Liver (tissue), 9 donors: ENCODE results near the gene MOV10L1. TPM values are rescaled to one million over a fixed set of nuclear protein-coding genes. Genes with fewer than 3 reads are reported as not detected.
"Not testable (repeated sequence)": the region's sequence is repeated elsewhere in the genome, so short reads cannot be mapped to it uniquely, and the experiment has no call there.

Experiments used
- DNase-seq: peaks from one replicate; pipeline ENCODE4 v3.0.0-alpha.2; 2017; ENCODE audit warnings: low spot score
- H3K27ac ChIP-seq, 2 donors: one replicate each; pipeline ENCODE4 v1.7.0; 2013; ENCODE audit warnings: inconsistent platforms in 2 of 2, low read length in 2 of 2, control low read depth in 1 of 2, low read depth in 1 of 2, mild to moderate bottlenecking in 1 of 2
- H3K27me3 ChIP-seq, 4 donors: one replicate each; pipeline versions ENCODE4 v1.6.1 to v1.7.0; 2013; ENCODE audit warnings: low read length in 3 of 4, inconsistent platforms in 1 of 4, mild to moderate bottlenecking in 1 of 4, moderate library complexity in 1 of 4; ENCODE audit not compliant: control insufficient read depth in 4 of 4, insufficient read depth in 4 of 4
- H3K36me3 ChIP-seq, 4 donors: one replicate each; pipeline versions ENCODE4 v1.6.1 to v1.7.0; 2013; ENCODE audit warnings: low read length in 3 of 4, mild to moderate bottlenecking in 3 of 4, low read depth in 1 of 4, moderate library complexity in 1 of 4; ENCODE audit not compliant: control insufficient read depth in 4 of 4, insufficient read depth in 3 of 4
- H3K4me1 ChIP-seq, 4 donors: one replicate each; pipeline versions ENCODE4 v1.6.1 to v1.7.0; 2013; ENCODE audit warnings: low read length in 3 of 4, mild to moderate bottlenecking in 3 of 4, moderate library complexity in 1 of 4; ENCODE audit not compliant: control insufficient read depth in 4 of 4, insufficient read depth in 4 of 4
- H3K4me3 ChIP-seq, 3 donors: one replicate each; pipeline versions ENCODE4 v1.6.1 to v1.7.0; 2013; ENCODE audit warnings: low read length in 3 of 3, control low read depth in 1 of 3, low read depth in 1 of 3, mild to moderate bottlenecking in 1 of 3
- H3K9ac ChIP-seq, 2 donors: one replicate each; pipeline ENCODE4 v1.7.0; 2013; ENCODE audit warnings: low read length in 2 of 2, mild to moderate bottlenecking in 2 of 2, moderate library complexity in 2 of 2, control low read depth in 1 of 2, low read depth in 1 of 2
- H3K9me3 ChIP-seq, 4 donors: one replicate each; pipeline versions ENCODE4 v1.6.1 to v1.7.0; 2013; ENCODE audit warnings: low read length in 3 of 4; ENCODE audit not compliant: control insufficient read depth in 4 of 4
- ATF3 ChIP-seq: IDR thresholded peaks from 2 replicates; pipeline ENCODE4 v1.6.1; 2016; ENCODE audit warnings: antibody characterized with exemption
- FOXA1 ChIP-seq: IDR thresholded peaks from 2 replicates; pipeline ENCODE4 v1.6.1; 2016; ENCODE audit warnings: antibody characterized with exemption
- FOXA2 ChIP-seq: IDR thresholded peaks from 2 replicates; pipeline ENCODE4 v1.6.1; 2016; ENCODE audit warnings: antibody characterized with exemption
- GABPA ChIP-seq, 2 donors: IDR thresholded peaks in 1 of 2; conservative IDR thresholded peaks in 1 of 2; 2 replicates each; pipeline ENCODE4 v1.6.1; 2016; ENCODE audit warnings: antibody characterized with exemption in 2 of 2, mild to moderate bottlenecking in 1 of 2, moderate library complexity in 1 of 2
- HNF4A ChIP-seq, 2 donors: conservative IDR thresholded peaks; 2 replicates each; pipeline ENCODE4 v1.6.1; 2016; ENCODE audit warnings: antibody characterized with exemption in 2 of 2, mild to moderate bottlenecking in 2 of 2
- JUND ChIP-seq, 2 donors: IDR thresholded peaks; 2 replicates each; pipeline ENCODE4 v1.6.1; 2016; ENCODE audit warnings: antibody characterized with exemption in 2 of 2
- MAX ChIP-seq: IDR thresholded peaks from 2 replicates; pipeline ENCODE4 v1.6.1; 2016; ENCODE audit warnings: antibody characterized with exemption
- RAD21 ChIP-seq, 2 donors: IDR thresholded peaks; 2 replicates each; pipeline ENCODE4 v1.6.1; 2016; ENCODE audit warnings: antibody characterized with exemption in 2 of 2, mild to moderate bottlenecking in 2 of 2
- RXRA ChIP-seq, 2 donors: IDR thresholded peaks; 2 replicates each; pipeline ENCODE4 v1.6.1; 2017 to 2018; ENCODE audit warnings: antibody characterized with exemption in 2 of 2, mild to moderate bottlenecking in 1 of 2
- SP1 ChIP-seq: IDR thresholded peaks from 2 replicates; pipeline ENCODE4 v1.6.1; 2018; ENCODE audit warnings: antibody characterized with exemption, mild to moderate bottlenecking
- TAF1 ChIP-seq: conservative IDR thresholded peaks from 2 replicates; pipeline ENCODE4 v1.6.1; 2016; ENCODE audit warnings: antibody characterized with exemption, mild to moderate bottlenecking
- YY1 ChIP-seq: IDR thresholded peaks from 2 replicates; pipeline ENCODE4 v1.6.1; 2016; ENCODE audit warnings: antibody characterized with exemption, mild to moderate bottlenecking
- WGBS: extraction: QIAGEN DNeasy Blood & Tissue Kit; methylation state at CpG from one replicate; pipeline ENCODE4 v1.1.7; 2013; 5-methylcytosine and 5-hydroxymethylcytosine counted together
- polyA plus RNA-seq, 2 donors: library from polyadenylated mRNA; stranded (reverse) in 1 of 2; unstranded in 1 of 2; fragments of 200-250 nt in 1 of 2; fragments of >200 nt in 1 of 2; fragmentation: Nextera tagmentation in 1 of 2; extraction: Ambion mirVana in 1 of 2; gene quantifications; one replicate each; pipeline versions ENCODE4 v1.2.1 to v1.2.3, GENCODE V29; 2013 to 2015
- total RNA-seq, 2 donors: library from RNA; depleted of rRNA; stranded (reverse); fragments of >200 nt; gene quantifications; one replicate each; pipeline ENCODE4 v1.2.3, GENCODE V29; 2014
- TF ChIP-seq, protein P1 (sequence below): IDR thresholded peaks from 2 replicates; pipeline ENCODE4 v1.6.1; 2016; ENCODE audit warnings: antibody characterized with exemption
- TF ChIP-seq, protein P2 (sequence below): IDR thresholded peaks from 2 replicates; pipeline ENCODE4 v1.6.1; 2016; ENCODE audit warnings: antibody characterized with exemption, mild to moderate bottlenecking
- TF ChIP-seq, protein P3 (sequence below): fragments of 150-350 bp; IDR thresholded peaks from 2 replicates; pipeline ENCODE4 v1.5.1; 2017; ENCODE audit warnings: improper control_type of control experiment, low read depth, low read length; ENCODE audit not compliant: missing input control
- donor health status: healthy.
- donor health status: healthy.
- donor health status: healthy.
- donor health status: healthy.
- donor health status: healthy.

The MOV10L1 gene
- total and polyA plus RNA-seq, 4 donors: 0.07 to 0.47 (median 0.17) TPM

GRCh38 chr22:50136581-50137015 is 46.8 kb downstream of the MOV10L1 start:
- DNase-seq: no peak
- Histone ChIP-seq H3K4me3 (no peak overlapping the region), H3K9me3 (no peaks in the 10 kb centered on the region), H3K9ac (no peak overlapping the region), H3K27me3 (no peaks in the 10 kb centered on the region), H3K4me1 (peaks cover 2 to 14% (median 10%) of the 10 kb centered on the region in 4 donors), H3K27ac (no peak overlapping the region), H3K36me3 (no peaks in the 10 kb centered on the region)
- 52% methylated on average over 5 of the region's 5 CpGs for WGBS
- no peak for TF ChIP-seq GABPA (IDR thresholded peaks at IDR 0.05 in 1 of 2, conservative IDR thresholded peaks at IDR 0.05 in 1 of 2)
- no peak for TF ChIP-seq SP1
- TF ChIP-seq JUND (IDR thresholded peaks at IDR 0.05): no peak
- TF ChIP-seq, protein P1, sequence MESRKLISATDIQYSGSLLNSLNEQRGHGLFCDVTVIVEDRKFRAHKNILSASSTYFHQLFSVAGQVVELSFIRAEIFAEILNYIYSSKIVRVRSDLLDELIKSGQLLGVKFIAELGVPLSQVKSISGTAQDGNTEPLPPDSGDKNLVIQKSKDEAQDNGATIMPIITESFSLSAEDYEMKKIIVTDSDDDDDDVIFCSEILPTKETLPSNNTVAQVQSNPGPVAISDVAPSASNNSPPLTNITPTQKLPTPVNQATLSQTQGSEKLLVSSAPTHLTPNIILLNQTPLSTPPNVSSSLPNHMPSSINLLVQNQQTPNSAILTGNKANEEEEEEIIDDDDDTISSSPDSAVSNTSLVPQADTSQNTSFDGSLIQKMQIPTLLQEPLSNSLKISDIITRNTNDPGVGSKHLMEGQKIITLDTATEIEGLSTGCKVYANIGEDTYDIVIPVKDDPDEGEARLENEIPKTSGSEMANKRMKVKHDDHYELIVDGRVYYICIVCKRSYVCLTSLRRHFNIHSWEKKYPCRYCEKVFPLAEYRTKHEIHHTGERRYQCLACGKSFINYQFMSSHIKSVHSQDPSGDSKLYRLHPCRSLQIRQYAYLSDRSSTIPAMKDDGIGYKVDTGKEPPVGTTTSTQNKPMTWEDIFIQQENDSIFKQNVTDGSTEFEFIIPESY: no peak
- no peak for TF ChIP-seq HNF4A (conservative IDR thresholded peaks at IDR 0.05)
- TF ChIP-seq ATF3: no peak
- TF ChIP-seq MAX: no peak
- TF ChIP-seq, protein P2, sequence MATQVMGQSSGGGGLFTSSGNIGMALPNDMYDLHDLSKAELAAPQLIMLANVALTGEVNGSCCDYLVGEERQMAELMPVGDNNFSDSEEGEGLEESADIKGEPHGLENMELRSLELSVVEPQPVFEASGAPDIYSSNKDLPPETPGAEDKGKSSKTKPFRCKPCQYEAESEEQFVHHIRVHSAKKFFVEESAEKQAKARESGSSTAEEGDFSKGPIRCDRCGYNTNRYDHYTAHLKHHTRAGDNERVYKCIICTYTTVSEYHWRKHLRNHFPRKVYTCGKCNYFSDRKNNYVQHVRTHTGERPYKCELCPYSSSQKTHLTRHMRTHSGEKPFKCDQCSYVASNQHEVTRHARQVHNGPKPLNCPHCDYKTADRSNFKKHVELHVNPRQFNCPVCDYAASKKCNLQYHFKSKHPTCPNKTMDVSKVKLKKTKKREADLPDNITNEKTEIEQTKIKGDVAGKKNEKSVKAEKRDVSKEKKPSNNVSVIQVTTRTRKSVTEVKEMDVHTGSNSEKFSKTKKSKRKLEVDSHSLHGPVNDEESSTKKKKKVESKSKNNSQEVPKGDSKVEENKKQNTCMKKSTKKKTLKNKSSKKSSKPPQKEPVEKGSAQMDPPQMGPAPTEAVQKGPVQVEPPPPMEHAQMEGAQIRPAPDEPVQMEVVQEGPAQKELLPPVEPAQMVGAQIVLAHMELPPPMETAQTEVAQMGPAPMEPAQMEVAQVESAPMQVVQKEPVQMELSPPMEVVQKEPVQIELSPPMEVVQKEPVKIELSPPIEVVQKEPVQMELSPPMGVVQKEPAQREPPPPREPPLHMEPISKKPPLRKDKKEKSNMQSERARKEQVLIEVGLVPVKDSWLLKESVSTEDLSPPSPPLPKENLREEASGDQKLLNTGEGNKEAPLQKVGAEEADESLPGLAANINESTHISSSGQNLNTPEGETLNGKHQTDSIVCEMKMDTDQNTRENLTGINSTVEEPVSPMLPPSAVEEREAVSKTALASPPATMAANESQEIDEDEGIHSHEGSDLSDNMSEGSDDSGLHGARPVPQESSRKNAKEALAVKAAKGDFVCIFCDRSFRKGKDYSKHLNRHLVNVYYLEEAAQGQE: no peak

DNA sequence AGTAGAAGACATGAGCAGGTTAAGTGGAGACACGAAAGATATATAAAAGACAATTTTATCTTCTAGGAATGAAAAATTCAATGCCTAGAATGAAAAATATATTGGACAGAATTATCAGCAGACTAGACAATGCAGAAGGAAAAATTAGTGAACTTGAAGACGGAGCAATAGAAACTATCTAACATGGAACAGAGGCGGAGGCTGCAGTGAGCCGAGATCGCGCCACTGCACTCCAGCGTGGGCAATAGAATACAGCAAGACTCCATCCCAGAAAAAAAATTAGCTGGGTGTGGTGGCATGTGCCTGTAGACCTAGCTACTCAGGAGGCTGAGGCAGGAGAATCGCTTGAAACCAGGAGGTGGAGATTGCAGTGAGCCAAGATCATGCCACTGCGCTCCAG is 47.5 kb downstream of the MOV10L1 start:
- peaks cover 2 to 19% (median 17%) of the 10 kb centered on the region in 4 donors for H3K4me1 ChIP-seq
- DNase-seq, H3K36me3 ChIP-seq, H3K4me3 ChIP-seq, H3K9me3 ChIP-seq, H3K27me3 ChIP-seq, H3K27ac ChIP-seq, H3K9ac ChIP-seq: not testable (repeated sequence)
- 99% methylated on average over 9 of the region's 9 CpGs for WGBS

GRCh38 chr22:50138041-50138440 is 48.2 kb downstream of the MOV10L1 start:
- 94% methylated on average over 4 of the region's 4 CpGs for WGBS
- DNase-seq: no peak
- Histone ChIP-seq H3K36me3 (no peaks in the 10 kb centered on the region), H3K9ac (no peak overlapping the region), H3K27me3 (no peaks in the 10 kb centered on the region), H3K4me1 (peaks cover 2 to 22% (median 19%) of the 10 kb centered on the region in 4 donors), H3K27ac (no peak overlapping the region), H3K4me3 (no peak overlapping the region), H3K9me3 (no peaks in the 10 kb centered on the region)
- no peak for TF ChIP-seq TAF1
- TF ChIP-seq FOXA2: no peak
- no peak for TF ChIP-seq RAD21 (IDR thresholded peaks at IDR 0.05)
- TF ChIP-seq, protein P1: no peak
- TF ChIP-seq FOXA1: no peak
- TF ChIP-seq, protein P3, sequence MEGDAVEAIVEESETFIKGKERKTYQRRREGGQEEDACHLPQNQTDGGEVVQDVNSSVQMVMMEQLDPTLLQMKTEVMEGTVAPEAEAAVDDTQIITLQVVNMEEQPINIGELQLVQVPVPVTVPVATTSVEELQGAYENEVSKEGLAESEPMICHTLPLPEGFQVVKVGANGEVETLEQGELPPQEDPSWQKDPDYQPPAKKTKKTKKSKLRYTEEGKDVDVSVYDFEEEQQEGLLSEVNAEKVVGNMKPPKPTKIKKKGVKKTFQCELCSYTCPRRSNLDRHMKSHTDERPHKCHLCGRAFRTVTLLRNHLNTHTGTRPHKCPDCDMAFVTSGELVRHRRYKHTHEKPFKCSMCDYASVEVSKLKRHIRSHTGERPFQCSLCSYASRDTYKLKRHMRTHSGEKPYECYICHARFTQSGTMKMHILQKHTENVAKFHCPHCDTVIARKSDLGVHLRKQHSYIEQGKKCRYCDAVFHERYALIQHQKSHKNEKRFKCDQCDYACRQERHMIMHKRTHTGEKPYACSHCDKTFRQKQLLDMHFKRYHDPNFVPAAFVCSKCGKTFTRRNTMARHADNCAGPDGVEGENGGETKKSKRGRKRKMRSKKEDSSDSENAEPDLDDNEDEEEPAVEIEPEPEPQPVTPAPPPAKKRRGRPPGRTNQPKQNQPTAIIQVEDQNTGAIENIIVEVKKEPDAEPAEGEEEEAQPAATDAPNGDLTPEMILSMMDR: no peak
- TF ChIP-seq RXRA (IDR thresholded peaks at IDR 0.05): no peak
- TF ChIP-seq YY1: no peak
- TF ChIP-seq JUND (IDR thresholded peaks at IDR 0.05): no peak
